Mononuclear cell (primary cell): ENCODE data around the gene ERG28. TPM values are rescaled to one million over a fixed set of nuclear protein-coding genes. Genes with fewer than 3 reads are reported as not detected.

ENCODE experiments used
- H3K27me3 ChIP-seq: 2 replicates; pipeline ENCODE4 v1.6.0; 2011; ENCODE audit warnings: low read length, control low read depth; ENCODE audit not compliant: insufficient read depth
- H3K4me1 ChIP-seq: 2 replicates; pipeline ENCODE4 v1.5.1; 2011; ENCODE audit warnings: mild to moderate bottlenecking, low read length, control low read depth; ENCODE audit not compliant: insufficient read depth
- H3K4me3 ChIP-seq: 2 replicates; pipeline ENCODE4 v1.5.1; 2011; ENCODE audit warnings: mild to moderate bottlenecking, low read length, moderate library complexity
- H3K9me3 ChIP-seq: 2 replicates; pipeline ENCODE4 v1.5.1; 2011; ENCODE audit warnings: low read depth, mild to moderate bottlenecking, control low read depth, low read length
- total RNA-seq: library from RNA; depleted of rRNA; stranded (reverse); fragments of >200 nt; gene quantifications from one replicate; pipeline ENCODE4 v1.2.3, GENCODE V29; 2012

Gene ERG28
- total RNA-seq, 1 donor, result 3.8 TPM

DNA sequence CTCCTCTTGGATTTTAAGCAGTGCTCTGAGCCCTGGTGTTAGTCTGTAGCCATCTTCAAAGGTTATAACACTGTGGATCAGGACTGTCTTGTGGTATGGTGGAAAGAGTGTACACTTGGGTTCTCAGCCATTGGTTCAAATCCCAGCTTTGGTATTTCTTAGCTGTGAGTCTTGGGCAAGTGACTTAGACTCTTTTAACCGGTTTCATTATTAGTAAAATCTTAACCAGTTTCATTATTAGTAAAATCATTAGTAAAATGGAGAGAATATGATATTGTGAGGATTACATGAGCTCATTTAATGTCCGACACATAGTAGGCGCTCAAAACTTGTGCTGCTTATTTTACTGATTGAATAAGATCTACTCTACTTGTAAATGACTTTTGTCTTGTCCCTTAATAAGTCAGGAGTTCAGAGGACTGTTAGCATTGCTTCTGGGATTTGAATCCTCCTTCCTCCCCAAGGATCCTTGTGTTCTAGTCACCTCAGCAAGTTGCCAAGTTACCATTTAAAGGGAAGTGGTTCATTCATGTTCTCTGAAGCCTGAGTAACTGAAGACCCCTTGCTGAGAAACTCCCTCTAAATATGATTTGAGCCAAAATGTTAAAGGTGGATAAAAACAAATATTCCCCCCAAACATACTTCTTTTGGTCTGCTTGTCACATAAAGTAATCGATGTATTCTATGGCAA is 12.8 kb upstream of the ERG28 start:
- Histone ChIP-seq H3K27me3 (no peaks in the 10 kb centered on the region), H3K9me3 (no peaks in the 10 kb centered on the region), H3K4me1 (no peaks in the 10 kb centered on the region), H3K4me3 (no peak overlapping the region)

DNA sequence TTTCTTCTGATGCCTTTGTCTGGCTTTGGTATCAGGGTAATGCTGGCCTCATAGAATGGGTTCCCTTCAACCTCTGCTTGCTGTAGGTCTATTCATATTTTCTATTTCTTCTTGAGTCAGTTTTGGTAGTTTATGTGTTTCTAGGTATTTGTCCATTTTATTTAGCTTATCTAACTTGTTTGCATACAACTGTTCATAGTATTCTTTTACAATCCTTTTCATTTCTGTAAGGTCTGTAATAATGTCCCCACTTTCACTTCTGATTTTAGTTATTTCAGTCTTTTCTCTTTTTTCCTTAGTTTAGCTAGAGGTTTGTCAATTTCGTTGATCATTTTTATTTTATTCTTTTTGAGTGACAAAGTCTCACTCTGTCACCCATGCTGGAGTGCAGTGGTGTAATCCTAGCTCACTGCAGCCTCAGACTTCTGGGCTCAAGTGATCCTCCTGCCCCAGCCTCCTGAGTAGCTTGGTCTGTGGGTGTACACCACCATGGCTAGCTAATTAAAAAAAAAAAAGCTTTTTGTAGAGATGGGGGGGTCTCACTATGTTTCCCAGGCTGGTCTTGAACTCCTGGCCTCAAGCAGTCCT is 12.0 kb upstream of the ERG28 start:
- Histone ChIP-seq H3K27me3 (no peaks in the 10 kb centered on the region), H3K9me3 (no peaks in the 10 kb centered on the region), H3K4me3 (no peak overlapping the region)

DNA sequence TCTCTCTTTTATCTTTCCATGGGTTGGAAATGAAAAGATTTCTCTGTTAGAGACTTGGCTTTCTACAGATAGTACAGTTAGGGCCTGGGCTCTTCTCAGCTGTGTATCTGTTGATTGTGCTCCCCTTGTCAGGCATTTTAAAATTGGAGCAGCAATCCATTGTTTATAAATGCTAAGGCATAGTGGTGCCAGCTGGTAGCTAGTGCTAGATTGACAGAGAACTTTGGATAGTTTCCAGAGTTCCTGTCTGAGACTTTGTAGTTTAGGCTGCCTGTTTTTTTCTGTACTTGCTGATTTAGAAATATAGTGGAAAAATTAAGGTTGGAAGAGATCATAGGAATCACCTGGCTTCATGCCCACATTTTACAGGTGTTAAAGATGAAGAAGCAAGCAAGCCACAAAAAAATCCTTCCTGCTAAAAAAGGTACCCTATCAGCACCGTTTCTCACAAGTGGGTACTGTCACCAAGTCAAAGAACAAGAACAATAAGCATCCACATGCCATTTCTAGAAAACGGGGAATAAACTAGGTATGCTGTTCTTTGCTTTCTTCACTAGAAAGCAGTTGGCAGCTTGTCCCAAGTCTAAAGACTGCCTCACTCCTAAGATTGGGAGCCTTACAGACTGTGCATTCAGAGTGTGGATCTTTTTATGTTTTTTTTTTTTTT is 6.6 kb upstream of the ERG28 start:
- H3K4me1 ChIP-seq, result peaks cover 2% of the 10 kb centered on the region
- no peaks in the 10 kb centered on the region for H3K9me3 ChIP-seq
- no peaks in the 10 kb centered on the region for H3K27me3 ChIP-seq
- no peak overlapping the region for H3K4me3 ChIP-seq

More for the DNA sequence above, 12.0 kb upstream of the ERG28 start:
- H3K4me1 ChIP-seq, result no peaks in the 10 kb centered on the region

DNA sequence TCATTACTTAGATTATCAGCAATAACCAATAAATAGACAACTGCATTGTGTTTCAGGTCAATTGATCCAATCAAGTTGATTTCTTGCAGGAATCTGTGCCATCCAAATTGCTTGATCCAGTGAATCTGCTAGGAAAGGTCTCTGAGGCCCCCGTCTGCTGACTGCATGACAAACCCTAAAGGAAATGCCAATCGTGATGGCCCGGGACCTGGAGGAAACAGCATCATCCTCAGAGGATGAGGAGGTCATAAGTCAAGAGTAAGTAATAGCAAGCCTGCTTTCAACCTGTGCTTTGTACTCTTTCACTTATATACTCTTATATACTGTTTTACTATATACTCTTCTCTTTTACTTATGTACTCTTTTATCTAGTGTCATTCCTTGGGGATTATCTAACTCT is 2.3 kb upstream of the ERG28 start:
- H3K4me1 ChIP-seq, result peaks cover 18% of the 10 kb centered on the region
- H3K4me3 ChIP-seq, result no peak overlapping the region
- H3K27me3 ChIP-seq, result no peaks in the 10 kb centered on the region
- H3K9me3 ChIP-seq, result no peaks in the 10 kb centered on the region

DNA sequence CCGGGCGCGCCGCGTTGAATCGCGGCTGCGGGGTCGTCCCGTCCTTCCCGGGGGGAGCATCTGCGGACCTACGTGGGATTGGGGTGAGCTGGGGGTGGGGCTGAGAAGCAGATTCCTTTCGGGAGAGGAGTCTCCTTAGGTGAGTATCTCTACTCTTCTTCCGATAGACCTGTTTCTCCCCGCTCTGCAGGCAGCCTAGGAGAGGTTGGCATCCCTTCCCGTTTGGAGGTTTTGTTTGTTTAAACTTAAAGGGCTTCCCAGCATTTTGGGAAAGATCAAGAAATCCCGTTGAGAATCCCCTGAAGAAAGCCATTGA is 781 bp upstream of the ERG28 start:
- Histone ChIP-seq H3K9me3 (no peaks in the 10 kb centered on the region), H3K4me3 (peak overlapping the region; percentile 94), H3K4me1 (peaks cover 18% of the 10 kb centered on the region), H3K27me3 (no peaks in the 10 kb centered on the region)

DNA sequence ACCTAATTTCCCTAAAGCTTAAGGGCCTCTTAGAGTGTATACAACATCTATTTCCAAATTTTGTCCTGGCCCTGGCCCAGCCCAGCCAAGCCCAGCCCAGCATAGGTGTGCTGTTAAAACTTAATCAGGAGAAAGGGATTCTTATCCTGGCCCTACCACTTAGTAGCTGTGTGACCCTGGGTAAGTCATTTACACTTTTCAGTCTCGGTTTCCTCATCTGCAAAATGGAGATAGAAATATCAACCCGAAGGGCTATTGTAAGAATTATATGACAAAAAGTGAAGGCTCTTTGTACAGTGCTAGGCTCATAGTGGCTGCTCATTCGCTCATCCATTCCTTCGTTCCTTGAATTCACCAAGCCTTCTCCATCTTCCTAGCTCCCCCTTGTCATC is 442 bp downstream of the ERG28 start:
- H3K9me3 ChIP-seq, result no peaks in the 10 kb centered on the region
- H3K4me3 ChIP-seq, result peak overlapping the region; percentile 94
- H3K4me1 ChIP-seq, result peaks cover 18% of the 10 kb centered on the region
- H3K27me3 ChIP-seq, result no peaks in the 10 kb centered on the region

DNA sequence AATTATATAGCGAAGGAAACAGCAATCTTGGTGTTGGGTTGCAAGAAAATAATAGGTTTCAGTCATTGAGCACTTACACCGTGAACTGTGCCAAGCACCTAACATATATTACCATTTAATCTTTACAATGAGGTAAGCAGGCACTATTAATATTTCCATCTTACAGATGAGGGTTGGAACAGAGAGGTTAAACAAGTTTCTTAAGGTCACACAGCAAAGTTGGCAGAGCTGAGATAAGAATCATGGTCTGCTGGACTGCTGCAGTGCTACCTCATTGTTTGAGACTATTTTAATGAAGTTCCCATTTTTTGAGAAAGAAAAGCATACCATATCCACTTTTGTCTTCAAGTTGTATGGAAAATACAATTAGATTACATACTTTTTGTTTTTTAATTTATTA is 1.7 kb downstream of the ERG28 start:
- Histone ChIP-seq H3K9me3 (no peaks in the 10 kb centered on the region), H3K27me3 (no peaks in the 10 kb centered on the region), H3K4me3 (no peak overlapping the region), H3K4me1 (peaks cover 20% of the 10 kb centered on the region)

DNA sequence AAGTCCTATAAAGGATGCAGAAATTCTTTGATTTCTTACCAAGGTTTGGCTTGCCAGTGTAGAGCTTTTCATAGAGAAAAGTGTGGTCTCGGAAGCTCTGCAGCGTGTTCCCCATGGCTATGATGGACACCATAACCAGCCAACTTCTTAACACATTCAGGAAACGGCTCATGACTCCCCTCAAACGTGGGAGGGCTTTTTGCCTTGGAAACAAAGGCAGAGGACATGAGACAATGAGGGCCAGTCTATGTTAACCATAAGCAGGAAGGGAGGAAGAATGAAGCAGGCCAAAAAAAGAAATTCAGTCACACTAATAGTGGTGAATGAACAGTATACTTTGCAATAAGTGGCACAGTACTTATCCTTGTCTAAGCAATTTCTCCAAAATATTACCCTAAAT is 3.3 kb downstream of the ERG28 start:
- H3K9me3 ChIP-seq, result no peaks in the 10 kb centered on the region
- no peaks in the 10 kb centered on the region for H3K27me3 ChIP-seq
- no peak overlapping the region for H3K4me3 ChIP-seq
- peaks cover 21% of the 10 kb centered on the region for H3K4me1 ChIP-seq

DNA sequence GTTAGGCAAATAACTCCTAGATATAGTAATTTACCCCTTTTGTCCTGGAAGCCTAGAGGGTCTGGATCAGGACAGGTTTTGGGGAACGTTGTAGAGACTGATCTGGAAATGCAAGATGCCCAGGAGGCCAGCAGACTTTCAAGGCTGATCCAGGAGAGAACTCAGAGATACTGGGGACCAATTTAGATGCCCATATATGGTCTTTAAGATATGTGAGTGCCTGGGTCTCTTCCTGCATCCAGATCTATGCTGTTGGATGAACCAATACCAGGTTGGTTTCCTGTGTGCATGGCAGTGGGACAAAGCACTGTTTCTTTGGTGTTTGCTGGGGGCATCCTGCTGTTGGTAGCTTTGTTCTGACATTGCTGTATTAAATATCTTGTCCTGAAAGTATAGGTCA is 5.4 kb downstream of the ERG28 start:
- Histone ChIP-seq H3K27me3 (no peaks in the 10 kb centered on the region), H3K4me3 (no peak overlapping the region), H3K4me1 (peaks cover 10% of the 10 kb centered on the region), H3K9me3 (no peaks in the 10 kb centered on the region)

DNA sequence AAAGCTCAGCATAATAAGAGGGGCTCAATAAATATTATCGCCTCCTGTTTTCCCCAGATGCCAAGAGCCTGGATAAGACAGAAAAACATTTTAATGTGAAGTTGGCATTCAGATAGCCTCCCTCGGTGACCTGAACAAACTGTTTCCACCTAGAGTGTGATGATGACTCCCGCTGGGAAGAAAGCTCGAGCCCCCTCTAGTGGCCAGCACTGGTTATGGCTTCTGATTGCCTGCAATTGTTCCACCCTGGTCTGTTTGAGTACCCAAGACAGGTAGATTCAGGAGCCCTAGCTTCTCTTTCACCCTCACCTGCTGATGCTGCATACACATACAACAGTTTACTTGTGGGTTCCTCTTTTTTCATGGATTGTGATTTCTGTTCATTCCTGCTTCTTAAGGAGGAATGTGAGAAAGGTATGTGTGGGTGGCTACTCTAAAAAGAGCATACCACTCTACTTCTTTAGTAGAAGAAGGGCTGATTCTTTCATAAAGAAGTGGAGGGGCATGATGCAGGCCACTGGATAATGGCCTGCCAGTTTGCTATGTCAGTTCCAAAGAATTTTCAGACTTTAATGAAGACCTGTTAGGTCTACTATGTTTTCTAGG is 6.4 kb downstream of the ERG28 start:
- no peaks in the 10 kb centered on the region for H3K9me3 ChIP-seq
- no peaks in the 10 kb centered on the region for H3K27me3 ChIP-seq

DNA sequence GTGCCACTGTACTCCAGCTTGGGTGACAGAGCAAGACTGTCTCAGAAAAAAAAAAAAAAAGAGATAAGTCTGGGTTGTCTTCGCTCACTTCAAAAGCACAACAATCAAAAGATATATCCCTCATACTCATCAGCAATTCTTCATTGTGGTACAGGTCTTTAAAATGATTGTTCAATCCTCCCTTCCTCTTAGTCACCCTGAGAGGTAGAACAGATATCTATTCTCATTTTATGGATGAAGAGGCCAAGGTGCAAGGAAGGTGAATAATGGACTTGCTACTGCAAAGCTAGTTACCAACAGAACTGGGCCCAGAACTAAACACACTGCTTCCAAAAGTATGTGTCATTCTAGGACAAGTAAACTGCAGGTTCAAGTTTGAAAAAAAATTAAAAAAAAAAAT is 7.1 kb downstream of the ERG28 start:
- H3K27me3 ChIP-seq, result no peaks in the 10 kb centered on the region
- H3K4me3 ChIP-seq, result no peak overlapping the region
- no peaks in the 10 kb centered on the region for H3K9me3 ChIP-seq
- peaks cover 4% of the 10 kb centered on the region for H3K4me1 ChIP-seq

More for the DNA sequence above, 6.4 kb downstream of the ERG28 start:
- H3K4me3 ChIP-seq, result no peak overlapping the region
- H3K4me1 ChIP-seq, result peaks cover 4% of the 10 kb centered on the region

DNA sequence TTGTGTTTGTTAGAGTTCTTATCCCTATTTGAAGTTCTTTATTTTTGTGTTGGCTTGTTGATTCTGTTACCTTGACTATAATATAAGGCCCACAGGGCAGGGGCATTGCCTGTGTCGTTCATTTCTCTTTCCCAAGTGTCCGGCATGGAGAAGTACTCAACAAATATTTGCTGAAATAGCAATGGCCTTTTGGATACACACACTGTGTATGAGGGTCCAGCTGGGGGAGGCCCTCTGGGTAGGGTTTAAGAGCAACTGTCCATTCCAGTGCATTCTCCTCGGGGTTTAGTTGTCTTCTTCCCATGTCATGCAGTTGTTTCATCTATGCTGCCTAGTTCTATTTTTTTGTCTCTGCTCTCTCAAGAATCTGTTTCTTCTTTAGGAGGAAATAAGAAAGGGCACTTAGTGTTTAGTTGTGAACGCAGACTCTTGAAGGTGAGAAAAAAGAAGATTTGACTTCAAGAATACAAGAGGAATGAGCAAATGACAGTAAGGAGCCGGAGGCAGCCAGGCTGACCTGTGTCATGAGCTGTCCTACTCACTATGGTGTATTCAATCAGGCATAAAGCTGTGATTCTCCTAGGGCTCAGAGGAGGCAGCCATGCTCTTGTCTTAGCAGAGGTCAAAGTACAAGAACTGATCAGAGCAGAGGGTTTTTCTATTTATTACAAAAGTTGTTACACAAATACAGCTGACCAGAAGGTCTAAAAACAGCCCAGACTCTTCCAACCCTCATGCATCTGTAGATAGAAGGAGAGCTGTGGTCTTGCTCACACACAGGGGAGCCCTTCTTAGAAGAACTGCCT is 10.2 kb downstream of the ERG28 start:
- H3K4me3 ChIP-seq, result no peak overlapping the region
- peaks cover 4% of the 10 kb centered on the region for H3K4me1 ChIP-seq
- no peaks in the 10 kb centered on the region for H3K9me3 ChIP-seq
- H3K27me3 ChIP-seq, result no peaks in the 10 kb centered on the region

DNA sequence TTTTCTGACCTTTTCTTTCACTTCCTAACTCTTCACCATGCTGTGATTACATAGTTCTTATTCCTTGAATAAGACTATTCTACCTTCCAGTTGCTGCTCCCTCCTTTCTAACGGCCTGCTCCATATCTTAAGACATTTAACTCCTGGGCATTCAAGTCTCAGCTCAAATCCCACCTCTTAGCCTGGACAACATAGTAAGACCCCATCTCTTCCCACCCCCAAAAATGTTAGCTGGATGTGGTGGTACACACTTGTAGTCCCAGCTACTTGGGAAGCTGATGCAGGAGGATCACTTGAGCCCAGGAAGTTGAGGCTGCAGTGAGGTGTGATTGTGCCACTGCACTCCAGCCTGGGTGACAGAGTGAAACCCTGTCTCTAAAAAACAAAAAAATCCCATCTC is 10.9 kb downstream of the ERG28 start:
- Histone ChIP-seq H3K9me3 (no peaks in the 10 kb centered on the region), H3K27me3 (no peaks in the 10 kb centered on the region), H3K4me1 (peaks cover 4% of the 10 kb centered on the region), H3K4me3 (no peak overlapping the region)

DNA sequence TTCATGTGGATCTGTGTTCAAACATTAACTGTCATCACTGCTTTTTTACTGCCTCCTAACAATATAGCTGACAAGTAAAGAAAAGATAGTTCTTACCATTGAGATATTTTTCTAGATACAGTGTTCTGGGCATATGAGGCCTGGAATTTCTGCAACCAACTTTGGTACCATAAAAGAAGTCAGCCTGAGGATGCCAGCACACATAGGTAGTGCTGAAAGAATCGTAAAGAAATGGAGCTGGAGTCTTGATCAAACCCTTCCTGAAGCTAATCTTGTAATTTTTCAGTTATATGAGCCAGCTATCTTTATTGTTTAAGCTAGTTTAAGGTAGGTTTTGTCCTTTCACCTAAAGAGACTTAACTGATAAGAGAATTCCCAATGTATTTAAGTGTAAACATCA is 11.3 kb downstream of the ERG28 start:
- no peaks in the 10 kb centered on the region for H3K9me3 ChIP-seq
- H3K4me3 ChIP-seq, result no peak overlapping the region
- H3K4me1 ChIP-seq, result peaks cover 4% of the 10 kb centered on the region
- no peaks in the 10 kb centered on the region for H3K27me3 ChIP-seq
